Upper lobe of left lung (tissue), 6 donors: ENCODE results near the gene SCARF1. TPM values are rescaled to one million over a fixed set of nuclear protein-coding genes. Genes with fewer than 3 reads are reported as not detected.

ENCODE experiments used
- ATAC-seq, 2 donors: fragments of 200-7000 bp; cut with Tn5 transposase; one replicate each; pipeline ENCODE4 v1.9.1; 2022; ENCODE audit warnings: mild to moderate bottlenecking in 2 of 2, moderate library complexity in 2 of 2; ENCODE audit not compliant: low FRiP score in 2 of 2
- DNase-seq, 2 donors: peaks; one replicate each; pipeline ENCODE4 v3.0.0-alpha.2; 2019 to 2020
- H3K27ac ChIP-seq, 4 donors: fragments of 200-600 bp; sonication (generic); one replicate each; pipeline ENCODE4 v1.5.1; 2016 to 2019
- H3K27me3 ChIP-seq, 4 donors: fragments of 200-600 bp; sonication (generic); one replicate each; pipeline ENCODE4 v1.5.1; 2017 to 2019
- H3K36me3 ChIP-seq, 4 donors: fragments of 200-600 bp; sonication (generic); one replicate each; pipeline ENCODE4 v1.5.1; 2016 to 2019
- H3K4me1 ChIP-seq, 4 donors: fragments of 200-600 bp; sonication (generic); one replicate each; pipeline ENCODE4 v1.5.1; 2018 to 2019
- H3K4me3 ChIP-seq, 4 donors: fragments of 200-600 bp; sonication (generic); one replicate each; pipeline ENCODE4 v1.5.1; 2017 to 2019; ENCODE audit warnings: mild to moderate bottlenecking in 2 of 4, moderate library complexity in 1 of 4
- H3K9me3 ChIP-seq, 4 donors: fragments of 200-600 bp; sonication (generic); one replicate each; pipeline ENCODE4 v1.5.1; 2018 to 2019
- CTCF ChIP-seq, 6 experiments: fragments of 450-650 bp in 4 of 6; fragments of 200-600 bp in 2 of 6; sonication (generic) in 2 of 6; IDR thresholded peaks; one replicate each; pipeline ENCODE4 v1.5.1; 2016 to 2019; ENCODE audit warnings: antibody characterized with exemption in 6 of 6
- EP300 ChIP-seq, 4 donors: sonication (generic); formaldehyde crosslinking; IDR thresholded peaks; one replicate each; pipeline ENCODE4 v1.5.1; 2017; ENCODE audit warnings: antibody characterized with exemption in 4 of 4, control low read depth in 2 of 4
- POLR2A ChIP-seq, 4 donors: fragments of 450-650 bp; IDR thresholded peaks; one replicate each; pipeline ENCODE4 v1.5.1; 2016 to 2017; ENCODE audit warnings: antibody characterized with exemption in 4 of 4, mild to moderate bottlenecking in 2 of 4
- POLR2AphosphoS5 ChIP-seq, 2 donors: sonication (generic); formaldehyde crosslinking; IDR thresholded peaks; one replicate each; pipeline ENCODE4 v1.5.1; 2017; ENCODE audit warnings: antibody characterized with exemption in 2 of 2
- WGBS, 2 donors: methylation state at CpG; one replicate each; pipeline ENCODE4 v1.1.5; 2017 to 2018; 5-methylcytosine and 5-hydroxymethylcytosine counted together
- total RNA-seq, 6 donors: library from RNA; depleted of rRNA in 4 of 6; stranded (reverse); fragments of >200 nt in 4 of 6; gene quantifications; one replicate each; pipeline versions ENCODE4 v1.1.0 to v1.2.1, GENCODE V29; 2016 to 2021
- donor health status: DM: no; HTN: no; CAD: no; lungs with moderate emphysema.
- donor health status: DM: no; HTN: yes; CAD: no; lungs with severe emphysema.

SCARF1 gene
- total RNA-seq, 6 donors from 2014 or later: 22.0 to 93.2 (median 55.5) TPM

DNA sequence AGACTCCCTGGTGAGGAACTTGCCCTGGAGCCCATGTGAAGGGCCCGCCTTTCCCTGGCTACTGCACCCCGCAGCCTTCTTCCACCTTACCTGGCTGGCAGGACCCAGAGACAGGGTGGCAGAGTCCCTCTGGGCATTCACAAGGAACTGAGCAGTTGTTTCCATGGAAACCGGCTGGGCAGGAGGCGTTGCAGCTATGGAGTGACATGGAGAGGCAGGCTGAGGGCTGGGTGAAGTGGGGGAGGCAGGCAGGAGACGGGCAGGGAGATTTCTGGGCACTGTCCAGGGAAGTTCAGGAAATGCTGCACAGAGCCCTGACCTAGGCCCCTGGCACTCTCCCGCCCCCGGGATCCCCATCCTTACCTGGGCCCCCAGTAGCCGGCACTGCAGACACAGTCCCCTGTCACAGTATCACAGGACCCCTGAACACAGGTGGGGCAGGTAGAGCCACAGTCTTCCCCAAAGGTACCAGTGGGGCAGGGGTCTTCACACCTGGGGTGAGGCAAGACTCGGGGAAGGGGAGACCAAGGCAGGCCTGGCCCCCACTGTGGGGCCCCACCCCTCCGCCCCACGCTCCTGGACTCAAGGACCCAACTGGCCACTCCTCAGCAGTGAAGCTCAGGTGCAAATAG, 5.9 kb downstream of the SCARF1 start:
- 58 to 71% methylated on average over 5 to 7 of the region's 11 CpGs for whole genome bisulfite sequencing, 2 donors
- no peak for TF ChIP-seq POLR2AphosphoS5 (IDR thresholded peaks at IDR 0.05)
- no peak for TF ChIP-seq POLR2A (IDR thresholded peaks at IDR 0.05)
- no peak for TF ChIP-seq EP300 (IDR thresholded peaks at IDR 0.05)
- Histone ChIP-seq H3K4me3 (no peak overlapping the region), H3K9me3 (no peaks in the 10 kb centered on the region), H3K36me3 (peaks cover 4 to 44% (median 22%) of the 10 kb centered on the region in 4 donors), H3K27ac (peak overlapping the region; percentile 35 to 72 (median 55)), H3K27me3 (no peaks in the 10 kb centered on the region), H3K4me1 (peaks cover 18 to 36% (median 31%) of the 10 kb centered on the region in 4 donors)
- DNase-seq (peak; percentile 72 to 91), ATAC-seq (peak in 1 of 2 donors; percentile 70)

- Histone ChIP-seq H3K4me3 (no peak overlapping the region), H3K27me3 (no peaks in the 10 kb centered on the region), H3K27ac (peak overlapping the region in 3 of 4 donors; percentile 42 to 72 (median 68)), H3K36me3 (peaks cover 4 to 47% (median 26%) of the 10 kb centered on the region in 4 donors), H3K9me3 (no peaks in the 10 kb centered on the region), H3K4me1 (peaks cover 9 to 27% (median 22%) of the 10 kb centered on the region in 4 donors)
- no peak for ATAC-seq
- 73 to 86% methylated on average over 9 to 19 of the region's 19 CpGs for WGBS, 2 donors
- TF ChIP-seq POLR2AphosphoS5 (IDR thresholded peaks at IDR 0.05) (no peak), EP300 (IDR thresholded peaks at IDR 0.05) (no peak), CTCF (IDR thresholded peaks at IDR 0.05) (no peak), POLR2A (IDR thresholded peaks at IDR 0.05) (no peak)
- DNase-seq: no peak
Observed at GRCh38 chr17:1638624-1639300, 6.8 kb downstream of the SCARF1 start.

GRCh38 chr17:1638171-1638590, 7.4 kb downstream of the SCARF1 start:
- WGBS, 2 donors: 73 to 74% methylated on average over 17 of the region's 17 CpGs

GRCh38 chr17:1636732-1637285, 8.7 kb downstream of the SCARF1 start:
- DNase-seq (peak in 1 of 2 donors; percentile 68), ATAC-seq (no peak)
- Histone ChIP-seq H3K27ac (no peak overlapping the region), H3K4me1 (peaks cover 4 to 21% (median 18%) of the 10 kb centered on the region in 4 donors), H3K27me3 (no peaks in the 10 kb centered on the region), H3K9me3 (no peaks in the 10 kb centered on the region), H3K36me3 (peaks cover 4 to 47% (median 26%) of the 10 kb centered on the region in 4 donors), H3K4me3 (no peak overlapping the region)
- WGBS, 2 donors: 89 to 91% methylated on average over 5 to 15 of the region's 15 CpGs
- TF ChIP-seq CTCF (IDR thresholded peaks at IDR 0.05) (no peak), EP300 (IDR thresholded peaks at IDR 0.05) (no peak)

More at GRCh38 chr17:1638171-1638590, 7.4 kb downstream of the SCARF1 start:
- no peak overlapping the region for H3K4me3 ChIP-seq
- peak in 1 of 2 donors; percentile 62 for DNase-seq
- H3K36me3 ChIP-seq: peaks cover 4 to 47% (median 26%) of the 10 kb centered on the region in 4 donors
- no peaks in the 10 kb centered on the region for H3K9me3 ChIP-seq
- no peaks in the 10 kb centered on the region for H3K27me3 ChIP-seq
- ATAC-seq: peak in 1 of 2 donors; percentile 3
- H3K27ac ChIP-seq: peak overlapping the region in 2 of 4 donors; percentile 42 to 72
- peaks cover 4 to 23% (median 19%) of the 10 kb centered on the region in 4 donors for H3K4me1 ChIP-seq
- TF ChIP-seq EP300 (IDR thresholded peaks at IDR 0.05) (no peak), POLR2A (IDR thresholded peaks at IDR 0.05) (no peak), CTCF (IDR thresholded peaks at IDR 0.05) (no peak), POLR2AphosphoS5 (IDR thresholded peaks at IDR 0.05) (no peak)
